ENCODE data around the gene ELP4. TPM values are rescaled to one million over a fixed set of nuclear protein-coding genes. Genes with fewer than 3 reads are reported as not detected.

Gene ELP4
- total and polyA plus RNA-seq, 11 donors: 8.5 to 20.7 (median 14.1) TPM

GRCh38 chr11:31795706-31796498, 286.3 kb downstream of the ELP4 start:
- no peaks in the 10 kb centered on the region for H3K9me3 ChIP-seq
- no peak overlapping the region for H3K4me3 ChIP-seq
- no peak overlapping the region for H3K27ac ChIP-seq
- peaks cover 36 to 77% (median 58%) of the 10 kb centered on the region in 9 donors for H3K27me3 ChIP-seq
- no peak for ATAC-seq
- 47 to 62% (median 50%) methylated on average over 22 of the region's 22 CpGs for WGBS, 4 donors
- no peak for DNase-seq
- intact Hi-C loops (cut with DNase I): loop anchor here in 1 of 10 donors (5.0 kb wide), 1 partner anchor 146 kb away; no protein-coding TSS in a partner anchor
- H3K4me1 ChIP-seq: peaks cover 0 to 35% (median 12%) of the 10 kb centered on the region in 12 donors
- no peaks in the 10 kb centered on the region for H3K36me3 ChIP-seq
- no peak for TF ChIP-seq POLR2A (IDR thresholded peaks at IDR 0.05)
- TF ChIP-seq, protein P1, sequence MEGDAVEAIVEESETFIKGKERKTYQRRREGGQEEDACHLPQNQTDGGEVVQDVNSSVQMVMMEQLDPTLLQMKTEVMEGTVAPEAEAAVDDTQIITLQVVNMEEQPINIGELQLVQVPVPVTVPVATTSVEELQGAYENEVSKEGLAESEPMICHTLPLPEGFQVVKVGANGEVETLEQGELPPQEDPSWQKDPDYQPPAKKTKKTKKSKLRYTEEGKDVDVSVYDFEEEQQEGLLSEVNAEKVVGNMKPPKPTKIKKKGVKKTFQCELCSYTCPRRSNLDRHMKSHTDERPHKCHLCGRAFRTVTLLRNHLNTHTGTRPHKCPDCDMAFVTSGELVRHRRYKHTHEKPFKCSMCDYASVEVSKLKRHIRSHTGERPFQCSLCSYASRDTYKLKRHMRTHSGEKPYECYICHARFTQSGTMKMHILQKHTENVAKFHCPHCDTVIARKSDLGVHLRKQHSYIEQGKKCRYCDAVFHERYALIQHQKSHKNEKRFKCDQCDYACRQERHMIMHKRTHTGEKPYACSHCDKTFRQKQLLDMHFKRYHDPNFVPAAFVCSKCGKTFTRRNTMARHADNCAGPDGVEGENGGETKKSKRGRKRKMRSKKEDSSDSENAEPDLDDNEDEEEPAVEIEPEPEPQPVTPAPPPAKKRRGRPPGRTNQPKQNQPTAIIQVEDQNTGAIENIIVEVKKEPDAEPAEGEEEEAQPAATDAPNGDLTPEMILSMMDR (IDR thresholded peaks at IDR 0.05): no peak

GRCh38 chr11:31796499-31797189, 287.1 kb downstream of the ELP4 start:
- no peak overlapping the region for H3K4me3 ChIP-seq
- WGBS, 4 donors: 9 to 18% (median 18%) methylated on average over 19 of the region's 19 CpGs
- peak in 1 of 5 donors; percentile 8 for DNase-seq
- ATAC-seq: no peak
- H3K4me1 ChIP-seq: peaks cover 0 to 35% (median 12%) of the 10 kb centered on the region in 12 donors
- no peak for TF ChIP-seq POLR2A (IDR thresholded peaks at IDR 0.05)
- TF ChIP-seq, protein P1 (IDR thresholded peaks at IDR 0.05): no peak
- H3K27me3 ChIP-seq: peaks cover 44 to 77% (median 64%) of the 10 kb centered on the region in 9 donors
- intact Hi-C loops (cut with DNase I): loop anchor here in 1 of 10 donors (5.0 kb wide), 1 partner anchor 146 kb away; no protein-coding TSS in a partner anchor
- no peak overlapping the region for H3K27ac ChIP-seq
- H3K36me3 ChIP-seq: no peaks in the 10 kb centered on the region
- no peaks in the 10 kb centered on the region for H3K9me3 ChIP-seq

DNA sequence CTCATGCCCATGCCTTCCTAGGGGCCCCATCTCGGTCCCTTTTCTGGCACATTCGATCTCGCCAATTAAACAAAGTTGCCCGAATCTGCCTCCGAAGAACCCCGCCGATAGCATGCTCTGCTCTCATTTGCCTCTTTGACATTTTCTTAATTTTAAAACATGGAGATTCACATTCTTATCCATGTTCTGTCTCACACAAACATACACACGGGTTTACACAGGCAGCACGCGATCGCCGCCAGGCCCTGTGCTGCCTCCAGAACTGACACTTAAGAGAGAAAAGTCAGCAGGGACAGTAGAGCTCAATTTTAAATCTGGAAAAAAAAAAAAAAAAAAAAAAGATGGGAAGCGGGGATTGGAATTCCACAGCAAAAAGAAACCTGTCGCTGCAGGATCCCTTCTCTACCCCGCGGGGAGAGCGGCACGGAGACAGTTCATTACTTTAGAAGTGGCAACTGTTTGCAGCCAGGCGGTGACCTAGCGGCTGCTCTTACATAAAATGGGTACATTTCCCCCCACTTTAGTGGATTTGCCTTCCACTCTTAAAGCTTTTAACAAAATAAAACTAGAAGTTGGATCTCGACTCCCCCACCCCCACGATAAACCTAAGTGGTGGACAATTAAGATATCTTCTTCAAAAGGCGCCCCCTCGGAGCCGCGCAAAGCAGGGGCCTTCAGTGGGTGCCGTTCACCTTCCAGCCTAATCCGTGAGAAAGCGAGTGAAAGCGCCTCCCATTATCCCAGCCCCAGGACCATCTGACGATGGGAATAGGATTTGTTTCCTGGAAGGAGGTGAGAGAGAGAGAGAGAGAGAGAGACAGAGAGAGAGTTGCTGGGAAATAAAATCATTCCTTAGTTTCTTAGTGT, 287.9 kb downstream of the ELP4 start:
- intact Hi-C loops (cut with DNase I): loop anchor here in 1 of 10 donors (5.0 kb wide), 1 partner anchor 145 kb away; no protein-coding TSS in a partner anchor
- Histone ChIP-seq H3K4me1 (peaks cover 0 to 35% (median 12%) of the 10 kb centered on the region in 12 donors), H3K4me3 (no peak overlapping the region), H3K9me3 (no peaks in the 10 kb centered on the region), H3K27me3 (peaks cover 51 to 80% (median 72%) of the 10 kb centered on the region in 9 donors), H3K36me3 (no peaks in the 10 kb centered on the region), H3K27ac (no peak overlapping the region)
- TF ChIP-seq, protein P1 (IDR thresholded peaks at IDR 0.05): no peak
- TF ChIP-seq POLR2A (IDR thresholded peaks at IDR 0.05): no peak
- ATAC-seq (no peak), DNase-seq (peak in 1 of 5 donors; percentile 33)
- 7 to 12% (median 10%) methylated on average over 31 of the region's 31 CpGs for WGBS, 4 donors
